ENCODE measurements around the gene GRIP1.

The GRIP1 gene

DNA sequence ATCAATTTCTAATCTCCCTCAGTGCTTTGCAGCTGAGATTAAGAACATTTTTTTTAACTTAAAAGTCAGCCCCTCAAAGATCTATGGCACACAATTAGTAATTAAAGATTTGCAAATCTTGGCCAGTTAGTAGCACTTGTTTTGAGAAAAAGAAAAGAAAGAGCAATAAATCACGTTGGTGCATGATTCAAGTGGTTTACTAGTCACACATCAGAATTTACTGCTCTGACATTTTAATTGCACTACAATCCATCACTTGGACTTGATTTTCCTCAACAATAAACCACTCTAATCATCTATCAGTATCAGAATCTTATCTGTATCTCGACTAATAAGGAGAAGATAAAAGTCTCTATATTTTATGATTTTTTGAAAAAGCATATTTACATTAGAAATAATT, 222.3 kb downstream of the GRIP1 start:
- Histone ChIP-seq H3K4me3 (no peak overlapping the region), H3K9me3 (replicated peaks in 1 of 11) (no peaks in the 10 kb centered on the region)
- no peak for TF ChIP-seq Cebpa-rat (IDR thresholded peaks at IDR 0.05)

DNA sequence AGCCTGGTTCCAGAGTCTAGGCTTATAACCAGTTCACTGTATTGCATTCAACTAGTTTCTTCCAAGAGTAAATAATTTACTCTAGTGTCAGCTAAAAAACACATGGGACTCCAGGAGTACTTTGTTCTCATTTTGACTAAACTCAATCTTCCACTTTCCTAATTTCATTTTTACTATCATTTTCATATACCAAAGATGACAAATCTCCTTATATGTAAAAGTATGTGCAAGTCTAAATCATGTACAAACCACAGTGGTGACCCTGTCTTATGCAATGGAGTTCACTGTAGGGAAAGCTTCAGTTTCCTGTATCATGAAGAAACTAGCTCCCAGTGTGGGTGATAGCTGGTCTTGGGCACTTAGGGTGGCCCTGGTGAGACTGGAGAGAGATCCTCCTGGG, 225.0 kb downstream of the GRIP1 start:
- no peaks in the 10 kb centered on the region for H3K4me1 ChIP-seq
- no peak overlapping the region for H3K4me3 ChIP-seq
- no peak overlapping the region for H3K9ac ChIP-seq
- H3K27ac ChIP-seq: no peak overlapping the region
- H4K20me1 ChIP-seq: no peaks in the 10 kb centered on the region
- TF ChIP-seq Cebpa-rat (IDR thresholded peaks at IDR 0.05): no peak
- H3K4me2 ChIP-seq: no peak overlapping the region
- H3K27me3 ChIP-seq: no peaks in the 10 kb centered on the region
- no peaks in the 10 kb centered on the region for H3K9me3 ChIP-seq (replicated peaks in 1 of 11)
- H3K36me3 ChIP-seq: 0 out of 22 replicates have a peak, but pooled peaks cover 0 to 4% (median 0%) of the 10 kb centered on the region in 11 experiments

More for the DNA sequence above, 222.3 kb downstream of the GRIP1 start:
- Histone ChIP-seq H4K20me1 (no peaks in the 10 kb centered on the region), H3K4me1 (no peaks in the 10 kb centered on the region), H3K36me3 (0 out of 22 replicates have a peak, but pooled peaks cover 0 to 4% (median 0%) of the 10 kb centered on the region in 11 experiments), H3K9ac (no peak overlapping the region), H3K27ac (no peak overlapping the region), H3K4me2 (no peak overlapping the region), H3K27me3 (no peaks in the 10 kb centered on the region)

DNA sequence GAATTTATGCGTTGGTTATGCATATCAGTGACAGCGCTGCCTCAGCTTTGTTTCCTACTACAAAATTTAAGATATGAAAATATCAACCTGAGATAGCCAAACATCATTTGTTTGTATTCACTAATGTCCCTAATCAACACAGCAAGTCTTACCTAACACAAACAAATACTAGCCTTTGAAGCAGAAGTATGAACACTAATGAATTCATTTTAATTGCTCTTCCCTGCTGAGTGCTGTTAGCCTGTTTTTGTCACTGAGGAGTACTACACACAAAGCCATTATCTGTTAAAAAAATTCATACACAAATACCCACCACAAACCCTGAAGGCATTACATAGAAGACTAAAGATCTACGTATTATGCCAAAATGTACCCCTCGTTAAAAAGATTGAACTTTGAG, 225.8 kb downstream of the GRIP1 start:
- Histone ChIP-seq H3K9me3 (replicated peaks in 1 of 11) (no peaks in the 10 kb centered on the region), H3K4me2 (no peak overlapping the region), H3K4me3 (no peak overlapping the region), H3K36me3 (0 out of 22 replicates have a peak, but pooled peaks cover 0 to 4% (median 0%) of the 10 kb centered on the region in 11 experiments), H4K20me1 (no peaks in the 10 kb centered on the region), H3K4me1 (no peaks in the 10 kb centered on the region), H3K27ac (no peak overlapping the region), H3K27me3 (no peaks in the 10 kb centered on the region), H3K9ac (no peak overlapping the region)
- no peak for TF ChIP-seq Cebpa-rat (IDR thresholded peaks at IDR 0.05)

DNA sequence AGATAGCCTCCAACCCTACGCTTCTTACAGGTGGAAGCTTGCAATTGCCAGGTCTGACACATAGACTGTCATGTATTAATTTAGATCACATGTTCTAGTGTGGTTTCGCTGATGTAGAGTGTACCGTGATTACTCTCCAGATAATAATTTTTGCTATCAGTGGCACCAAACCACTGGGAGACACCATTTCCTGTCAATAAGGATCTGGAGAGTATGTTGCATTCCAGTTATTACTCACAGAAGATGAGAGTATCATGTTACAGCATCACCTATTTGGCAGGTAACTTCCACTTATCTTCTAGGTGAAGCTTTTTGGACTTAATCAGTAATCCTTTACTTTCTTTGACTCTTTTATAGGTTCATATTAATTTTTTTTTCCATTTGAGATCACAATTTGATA, 229.3 kb downstream of the GRIP1 start:
- H3K9ac ChIP-seq: no peak overlapping the region
- no peaks in the 10 kb centered on the region for H3K4me1 ChIP-seq
- no peaks in the 10 kb centered on the region; a peak in 1 of 22 replicates for H3K36me3 ChIP-seq
- H4K20me1 ChIP-seq: no peaks in the 10 kb centered on the region
- H3K4me3 ChIP-seq: no peak overlapping the region
- no peak overlapping the region for H3K4me2 ChIP-seq
- no peak overlapping the region for H3K27ac ChIP-seq
- H3K9me3 ChIP-seq (replicated peaks in 1 of 11): no peaks in the 10 kb centered on the region
- TF ChIP-seq Cebpa-rat (IDR thresholded peaks at IDR 0.05): no peak
- no peaks in the 10 kb centered on the region for H3K27me3 ChIP-seq

DNA sequence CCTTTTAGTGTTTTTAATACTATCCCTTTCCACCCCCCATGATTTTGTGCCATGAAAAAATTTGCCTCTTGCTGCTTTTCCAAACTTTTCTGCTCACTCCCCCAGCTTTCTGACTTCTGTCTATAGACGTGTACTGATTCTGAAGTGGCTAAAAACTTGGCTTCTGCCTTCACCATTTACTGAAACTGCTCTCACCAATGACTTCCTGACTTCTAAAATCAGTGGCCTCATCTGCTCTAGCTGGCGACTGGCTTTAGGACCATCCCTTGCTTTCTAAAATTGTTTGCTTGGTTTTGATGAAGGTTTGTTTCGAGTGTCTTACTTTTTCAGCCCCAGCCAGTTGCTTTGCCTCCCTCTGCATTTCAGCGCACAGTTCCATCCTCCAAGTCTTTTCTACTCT, 231.2 kb downstream of the GRIP1 start:
- Histone ChIP-seq H4K20me1 (no peaks in the 10 kb centered on the region), H3K9me3 (replicated peaks in 1 of 11) (no peaks in the 10 kb centered on the region), H3K36me3 (no peaks in the 10 kb centered on the region; a peak in 1 of 22 replicates), H3K27ac (no peak overlapping the region), H3K27me3 (no peaks in the 10 kb centered on the region), H3K4me1 (no peaks in the 10 kb centered on the region), H3K9ac (no peak overlapping the region), H3K4me3 (no peak overlapping the region), H3K4me2 (no peak overlapping the region)
- no peak for TF ChIP-seq Cebpa-rat (IDR thresholded peaks at IDR 0.05)

DNA sequence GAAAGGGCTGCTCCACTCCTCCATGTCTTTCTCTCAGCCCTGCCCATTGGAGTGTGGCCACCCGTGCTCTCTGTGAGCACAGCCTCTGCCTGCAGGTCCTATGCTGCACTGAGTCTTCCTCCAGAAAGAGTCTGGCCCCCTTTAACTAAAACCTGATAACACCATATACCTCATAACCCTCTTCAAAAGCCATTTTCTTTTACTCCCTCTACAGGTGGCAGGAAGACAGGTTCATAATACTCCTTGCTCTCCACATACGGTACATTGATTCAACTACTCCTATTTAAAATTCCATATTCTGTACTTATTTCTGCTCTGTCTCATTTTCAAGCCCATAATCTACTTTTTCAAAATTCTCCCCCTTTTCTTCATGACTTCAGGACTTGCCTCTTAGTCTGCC, 232.6 kb downstream of the GRIP1 start:
- no peaks in the 10 kb centered on the region for H4K20me1 ChIP-seq
- no peak for TF ChIP-seq Cebpa-rat (IDR thresholded peaks at IDR 0.05)
- H3K9ac ChIP-seq: no peak overlapping the region
- no peak overlapping the region for H3K4me3 ChIP-seq
- H3K27me3 ChIP-seq: no peaks in the 10 kb centered on the region
- H3K4me1 ChIP-seq: no peaks in the 10 kb centered on the region
- no peak overlapping the region for H3K4me2 ChIP-seq
- H3K27ac ChIP-seq: no peak overlapping the region
- H3K9me3 ChIP-seq (replicated peaks in 1 of 11): no peaks in the 10 kb centered on the region
- H3K36me3 ChIP-seq: no peaks in the 10 kb centered on the region; a peak in 1 of 22 replicates

DNA sequence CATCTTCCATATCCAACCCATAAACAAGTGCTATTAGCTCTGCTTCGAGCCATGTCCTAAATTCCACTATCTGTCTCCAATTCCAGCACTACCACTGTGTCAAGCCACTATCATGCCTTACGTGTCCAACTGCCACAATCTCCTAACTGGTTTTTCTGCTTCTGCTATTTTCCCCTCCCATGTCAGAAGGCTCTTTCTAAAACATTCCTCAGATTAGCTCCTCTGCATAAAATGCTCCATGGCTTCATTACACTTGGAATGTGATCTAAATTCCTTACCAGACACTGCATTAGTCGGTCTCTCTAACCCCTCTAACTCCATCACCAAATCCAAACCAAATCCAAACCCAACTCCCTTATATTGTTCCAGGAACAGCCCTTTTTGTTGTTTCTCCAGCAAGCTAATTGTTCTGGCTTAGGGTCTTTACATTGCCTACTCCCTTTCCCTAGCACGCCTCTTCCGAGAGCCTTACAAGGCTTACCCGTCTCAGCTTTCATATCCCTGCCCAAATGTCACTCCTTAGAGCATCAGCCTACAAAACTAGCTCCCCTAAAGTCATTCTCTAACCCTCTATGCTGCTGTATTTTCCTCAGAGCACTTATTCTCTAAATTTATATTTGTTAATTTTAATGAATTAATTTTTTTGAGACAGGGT, 236.8 kb downstream of the GRIP1 start:
- no peak for TF ChIP-seq Cebpa-rat (IDR thresholded peaks at IDR 0.05)
- H3K36me3 ChIP-seq: no peaks in the 10 kb centered on the region; a peak in 1 of 22 replicates
- no peak overlapping the region for H3K9ac ChIP-seq
- H3K27me3 ChIP-seq: no peaks in the 10 kb centered on the region
- no peaks in the 10 kb centered on the region for H4K20me1 ChIP-seq
- H3K27ac ChIP-seq: no peak overlapping the region
- H3K9me3 ChIP-seq (replicated peaks in 1 of 11): peaks cover 0 to 9% (median 0%) of the 10 kb centered on the region in 11 experiments; a peak in 3 of 22 replicates
- peaks cover 0 to 10% (median 0%) of the 10 kb centered on the region in 10 experiments; a peak in 8 of 20 replicates for H3K4me1 ChIP-seq
- no peak overlapping the region for H3K4me2 ChIP-seq
- H3K4me3 ChIP-seq: no peak overlapping the region

DNA sequence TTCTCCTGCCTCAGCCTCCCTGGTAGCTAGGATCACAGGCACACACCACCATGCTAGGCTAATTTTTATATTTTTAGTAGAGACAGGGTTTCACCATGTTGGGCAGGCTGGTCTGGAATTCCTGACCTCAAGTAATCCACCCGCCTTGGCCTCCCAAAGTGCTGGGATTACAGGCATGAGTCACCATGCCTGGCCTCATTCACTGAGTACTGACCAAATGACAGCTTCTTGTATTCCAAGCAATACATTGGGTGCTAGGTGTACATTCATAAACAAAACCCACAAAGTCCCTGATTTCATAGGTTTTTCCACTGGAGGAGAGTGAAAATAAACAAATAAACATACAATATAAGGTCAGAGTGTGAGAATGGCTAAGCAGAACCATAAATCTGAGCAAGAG, 240.3 kb downstream of the GRIP1 start:
- Histone ChIP-seq H3K4me2 (no peak overlapping the region), H3K9me3 (replicated peaks in 1 of 11) (peaks cover 0 to 9% (median 0%) of the 10 kb centered on the region in 11 experiments; a peak in 3 of 22 replicates), H3K4me1 (peaks cover 0 to 12% (median 0%) of the 10 kb centered on the region in 10 experiments; a peak in 8 of 20 replicates), H3K9ac (no peak overlapping the region), H3K27ac (no peak overlapping the region), H3K4me3 (no peak overlapping the region), H3K27me3 (no peaks in the 10 kb centered on the region), H3K36me3 (no peaks in the 10 kb centered on the region), H4K20me1 (no peaks in the 10 kb centered on the region)
- TF ChIP-seq Cebpa-rat (IDR thresholded peaks at IDR 0.05): no peak

DNA sequence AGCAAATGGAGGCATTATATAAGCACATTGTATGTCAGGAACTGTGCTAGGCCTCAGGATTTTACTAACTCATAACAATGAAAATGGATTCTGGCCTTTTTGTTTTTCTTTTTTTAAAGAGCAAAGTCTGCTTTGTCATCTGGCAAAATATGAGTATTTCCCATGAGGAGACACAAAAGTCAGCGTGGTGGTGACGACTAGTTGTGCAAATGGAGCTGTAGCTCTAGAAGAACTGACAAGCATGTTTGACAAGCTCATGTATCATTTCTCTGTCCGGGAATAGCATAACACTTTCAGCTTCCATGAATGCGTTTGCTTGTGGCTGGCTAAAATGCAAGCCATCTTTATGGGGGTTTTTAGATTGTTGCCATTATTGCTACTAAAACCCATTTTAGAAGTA, 248.8 kb downstream of the GRIP1 start:
- peaks cover under 1 to 3% (median 1%) of the 10 kb centered on the region in 11 experiments; a peak in 14 of 22 replicates for H3K9me3 ChIP-seq (replicated peaks in 1 of 11)
- H3K27ac ChIP-seq: no peak overlapping the region
- no peak overlapping the region for H3K9ac ChIP-seq
- H3K27me3 ChIP-seq: no peaks in the 10 kb centered on the region
- H3K36me3 ChIP-seq: no peaks in the 10 kb centered on the region
- TF ChIP-seq Cebpa-rat (IDR thresholded peaks at IDR 0.05): no peak
- H4K20me1 ChIP-seq: no peaks in the 10 kb centered on the region
- H3K4me3 ChIP-seq: no peak overlapping the region
- no peak overlapping the region for H3K4me2 ChIP-seq
- no peaks in the 10 kb centered on the region for H3K4me1 ChIP-seq

DNA sequence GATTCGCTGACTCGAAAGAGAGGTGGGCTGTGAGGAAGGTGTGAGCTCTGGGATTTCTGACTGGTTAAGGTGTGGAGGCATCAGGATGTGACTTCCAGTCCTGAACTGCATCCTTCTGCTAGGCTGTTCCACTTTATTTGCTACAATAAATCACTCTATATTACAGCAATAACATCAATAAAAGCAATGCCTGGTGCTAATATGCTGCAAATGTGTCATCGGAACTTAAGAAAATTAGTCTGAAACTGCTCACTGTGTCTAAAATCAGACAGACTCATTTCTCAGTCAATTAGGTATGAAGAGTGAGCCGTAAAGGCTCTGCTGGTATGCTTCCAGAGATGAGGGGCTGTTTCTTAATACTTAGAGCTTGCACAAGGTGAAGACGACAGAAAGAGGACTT, 250.0 kb downstream of the GRIP1 start:
- Histone ChIP-seq H3K9me3 (replicated peaks in 1 of 11) (peaks cover 6 to 10% (median 7%) of the 10 kb centered on the region in 11 experiments; a peak in 17 of 22 replicates), H3K27me3 (no peaks in the 10 kb centered on the region), H3K36me3 (peaks cover 0 to 4% (median 0%) of the 10 kb centered on the region in 11 experiments; a peak in 2 of 22 replicates), H3K4me1 (no peaks in the 10 kb centered on the region), H4K20me1 (no peaks in the 10 kb centered on the region), H3K4me2 (no peak overlapping the region), H3K27ac (no peak overlapping the region), H3K4me3 (no peak overlapping the region), H3K9ac (no peak overlapping the region)
- no peak for TF ChIP-seq Cebpa-rat (IDR thresholded peaks at IDR 0.05)

All from BLaER1 treated with 17β-estradiol and CSF1 and Interleukin-3, amounts not matched to agents 10 nM and 100 nM (cell line).